NOMO-1 treated with DMSO at 0.1 percent for 48 hours (cell line): Measurements from ENCODE around the gene CEMIP.
A peak's percentile ranks its signal among the peaks of the same experiment; 100 is the strongest.
"Not testable (repeated sequence)": the region's sequence is repeated elsewhere in the genome, so short reads cannot be mapped to it uniquely, and the experiment has no call there.

Experiments used
- DNase-seq: peaks from one replicate; lab custom pipeline; 2025; ENCODE audit not compliant: unreplicated experiment; lab: John Stamatoyannopoulos, UW

The CEMIP gene

DNA sequence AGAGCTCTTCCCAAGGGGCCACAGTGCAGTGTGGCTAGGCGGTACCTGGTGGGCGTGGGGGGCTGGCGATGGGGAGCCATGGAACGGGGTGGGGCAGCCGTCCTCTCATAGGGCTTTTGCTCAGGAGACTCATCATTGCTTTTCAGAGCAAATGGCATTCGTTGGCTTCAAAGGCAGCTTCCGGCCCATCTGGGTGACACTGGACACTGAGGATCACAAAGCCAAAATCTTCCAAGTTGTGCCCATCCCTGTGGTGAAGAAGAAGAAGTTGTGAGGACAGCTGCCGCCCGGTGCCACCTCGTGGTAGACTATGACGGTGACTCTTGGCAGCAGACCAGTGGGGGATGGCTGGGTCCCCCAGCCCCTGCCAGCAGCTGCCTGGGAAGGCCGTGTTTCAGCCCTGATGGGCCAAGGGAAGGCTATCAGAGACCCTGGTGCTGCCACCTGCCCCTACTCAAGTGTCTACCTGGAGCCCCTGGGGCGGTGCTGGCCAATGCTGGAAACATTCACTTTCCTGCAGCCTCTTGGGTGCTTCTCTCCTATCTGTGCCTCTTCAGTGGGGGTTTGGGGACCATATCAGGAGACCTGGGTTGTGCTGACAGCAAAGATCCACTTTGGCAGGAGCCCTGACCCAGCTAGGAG lies 169.6 kb downstream of the CEMIP start:
- DNase-seq, result no peak

DNA sequence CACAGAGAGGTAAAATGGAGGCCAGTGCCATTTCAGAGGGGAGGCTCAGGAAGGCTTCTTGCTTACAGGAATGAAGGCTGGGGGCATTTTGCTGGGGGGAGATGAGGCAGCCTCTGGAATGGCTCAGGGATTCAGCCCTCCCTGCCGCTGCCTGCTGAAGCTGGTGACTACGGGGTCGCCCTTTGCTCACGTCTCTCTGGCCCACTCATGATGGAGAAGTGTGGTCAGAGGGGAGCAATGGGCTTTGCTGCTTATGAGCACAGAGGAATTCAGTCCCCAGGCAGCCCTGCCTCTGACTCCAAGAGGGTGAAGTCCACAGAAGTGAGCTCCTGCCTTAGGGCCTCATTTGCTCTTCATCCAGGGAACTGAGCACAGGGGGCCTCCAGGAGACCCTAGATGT lies 170.6 kb downstream of the CEMIP start:
- no peak for DNase-seq

- DNase-seq, result no peak
Measured at GRCh38 chr15:80950291-80951078, 171.3 kb downstream of the CEMIP start.

GRCh38 chr15:80951941-80952340 lies 172.8 kb downstream of the CEMIP start:
- DNase-seq, result no peak

DNA sequence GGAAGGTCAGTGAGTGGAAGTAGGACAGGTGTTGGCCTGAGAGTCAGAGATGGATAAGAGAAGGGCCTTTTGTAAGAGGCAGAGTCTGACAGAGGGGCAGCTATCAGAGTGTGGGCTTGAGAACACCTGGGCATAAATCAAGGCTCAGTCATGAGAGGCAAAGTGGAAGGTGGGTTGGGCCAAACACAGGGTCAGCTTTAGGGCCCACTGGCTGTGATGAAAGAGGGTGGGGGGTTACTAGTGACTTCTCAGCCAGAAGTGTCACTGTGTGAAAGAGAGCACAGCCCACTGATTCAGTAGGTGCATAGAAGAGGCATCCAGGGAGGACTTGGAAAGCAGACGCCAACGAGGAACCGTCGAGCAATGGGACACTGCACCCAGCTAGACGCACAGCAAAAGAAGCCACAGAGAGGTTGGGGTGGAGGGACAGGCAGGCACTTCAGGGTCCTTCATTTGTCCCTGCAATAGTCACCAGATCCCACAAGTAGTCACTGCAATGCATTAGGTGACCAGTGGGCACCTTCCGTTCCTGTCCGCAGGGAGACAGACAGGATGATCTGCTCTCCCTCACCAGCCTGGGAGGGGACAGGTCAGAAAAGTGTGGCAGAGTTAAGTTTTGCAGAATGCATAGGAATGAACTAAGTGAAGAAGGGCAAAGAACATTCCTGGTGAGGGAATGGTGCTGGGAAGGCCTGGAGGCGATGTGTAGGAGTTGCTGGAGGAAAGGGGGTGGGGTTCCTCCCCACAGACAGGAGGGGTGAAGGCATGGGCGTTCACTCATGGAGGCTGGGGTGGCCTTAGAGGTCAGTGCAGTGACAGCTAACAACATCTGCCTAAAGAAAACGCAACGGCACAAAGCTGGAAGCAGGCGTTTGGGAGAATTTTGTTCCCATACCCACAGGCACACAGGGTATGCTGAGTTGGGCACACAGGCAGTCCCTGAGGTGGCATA lies 174.1 kb downstream of the CEMIP start:
- no peak for DNase-seq

DNA sequence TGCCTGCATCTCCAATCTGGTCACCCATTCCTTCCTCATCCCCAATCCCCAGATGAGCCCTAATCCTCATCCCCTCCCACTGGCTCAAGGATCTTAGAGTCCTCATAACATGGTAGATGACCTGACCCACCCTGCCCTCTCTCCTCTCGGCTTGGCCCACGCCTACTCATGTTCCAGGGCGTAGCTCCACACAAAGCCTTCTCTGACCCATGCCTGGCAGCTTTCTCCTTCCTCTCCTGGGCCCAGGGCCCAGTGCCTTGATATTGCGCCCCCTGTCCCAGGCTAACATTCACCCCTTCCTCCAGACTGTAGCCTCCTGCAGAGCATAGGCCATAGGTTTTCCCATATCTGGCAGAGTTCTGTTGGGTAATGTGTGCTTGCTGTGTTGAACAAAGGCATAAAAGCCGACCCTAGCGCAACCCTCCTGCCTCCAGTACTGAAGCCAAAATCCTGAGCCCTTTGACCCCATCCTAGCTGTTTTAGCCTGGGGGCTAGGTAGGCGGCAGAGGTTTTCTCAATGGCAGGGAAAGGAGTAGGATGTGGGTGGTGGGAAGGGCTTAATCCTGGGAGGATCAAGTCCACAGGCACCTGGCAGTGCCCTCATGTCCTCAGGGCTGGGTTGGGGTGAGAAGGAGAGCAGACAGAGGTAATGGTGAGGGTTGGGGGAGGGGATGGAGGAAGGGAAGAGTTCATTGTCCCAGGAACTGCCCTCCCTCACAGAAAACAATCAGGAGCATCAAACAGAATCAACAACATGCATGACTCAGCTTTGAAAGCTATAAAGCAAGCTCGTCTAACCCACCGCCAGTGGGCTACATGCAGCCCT lies 175.0 kb downstream of the CEMIP start:
- DNase-seq, result no peak

- peak; percentile 38 for DNase-seq
Measured at GRCh38 chr15:80955571-80956452, 176.6 kb downstream of the CEMIP start.

GRCh38 chr15:80957556-80957955 lies 178.4 kb downstream of the CEMIP start:
- no peak for DNase-seq

DNA sequence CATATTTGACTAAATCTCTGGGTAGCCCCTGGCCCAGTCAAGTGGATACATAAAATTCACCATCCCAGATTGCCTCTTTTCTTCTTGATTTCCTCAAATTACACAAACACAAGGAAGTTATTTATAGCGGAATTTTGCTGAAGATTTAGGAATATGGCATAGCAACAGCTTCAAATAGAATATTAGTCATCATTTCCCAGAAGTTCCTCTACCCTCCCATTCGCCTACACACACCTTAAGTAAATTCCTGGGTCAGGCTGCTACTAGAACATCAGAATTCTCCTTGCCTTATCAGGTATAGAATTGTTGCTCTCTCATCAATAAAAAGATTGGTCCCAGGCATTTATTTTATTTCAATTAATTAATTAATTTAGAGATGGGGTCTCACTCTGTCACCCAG lies 178.8 kb downstream of the CEMIP start:
- DNase-seq, result no peak

GRCh38 chr15:80958818-80959495 lies 179.8 kb downstream of the CEMIP start:
- no peak for DNase-seq

DNA sequence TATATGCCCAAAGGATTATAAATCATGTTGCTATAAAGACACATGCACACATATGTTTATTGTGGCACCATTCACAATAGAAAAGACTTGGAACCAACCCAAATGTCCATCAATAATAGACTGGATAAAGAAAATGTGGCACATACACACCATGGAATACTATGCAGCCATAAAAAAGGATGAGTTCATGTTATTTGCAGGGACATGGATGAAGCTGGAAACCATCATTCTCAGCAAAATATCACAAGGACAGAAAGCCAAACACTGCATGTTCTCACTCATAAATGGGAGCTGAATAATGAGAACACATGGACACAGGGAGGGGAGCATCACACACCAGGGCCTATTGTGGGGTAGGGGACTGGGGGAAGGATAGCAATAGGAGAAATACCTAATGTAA lies 186.3 kb downstream of the CEMIP start:
- DNase-seq, result not testable (repeated sequence)

DNA sequence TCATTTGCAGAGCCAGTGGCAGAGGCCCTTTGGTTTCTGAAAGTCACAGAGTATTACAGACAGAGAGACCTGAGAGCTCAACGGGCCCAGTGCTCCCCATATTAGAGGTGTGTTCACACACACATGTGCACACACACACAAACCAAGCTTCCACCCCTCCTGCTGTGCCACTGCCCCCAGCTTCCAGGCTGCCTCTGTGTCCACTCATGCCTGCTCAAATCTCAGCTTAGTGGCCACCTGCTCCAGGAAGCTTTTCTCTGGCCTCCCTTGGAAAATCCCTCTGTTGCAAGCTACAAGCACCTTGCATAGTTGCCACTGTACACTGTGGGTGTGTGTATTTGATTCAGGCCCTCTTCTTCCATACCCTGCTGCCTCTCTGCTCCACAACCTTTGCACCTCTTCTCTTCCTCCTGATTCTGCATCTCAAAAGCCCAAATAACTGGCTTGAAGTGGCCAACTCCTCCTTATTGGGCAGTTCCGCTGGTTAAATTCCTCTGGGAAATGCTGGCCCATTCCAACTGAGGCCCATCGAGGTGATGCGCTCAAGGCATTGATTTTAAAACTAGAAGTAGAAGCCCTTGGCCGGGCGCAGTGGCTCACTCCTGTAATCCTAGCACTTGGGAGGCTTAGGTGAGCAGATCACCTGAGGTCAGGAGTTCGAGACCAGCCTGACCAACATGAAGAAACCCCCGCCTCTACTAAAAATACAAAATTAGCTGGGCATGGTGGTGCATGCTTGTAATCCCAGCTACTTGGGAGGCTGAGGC lies 187.4 kb downstream of the CEMIP start:
- no peak for DNase-seq

DNA sequence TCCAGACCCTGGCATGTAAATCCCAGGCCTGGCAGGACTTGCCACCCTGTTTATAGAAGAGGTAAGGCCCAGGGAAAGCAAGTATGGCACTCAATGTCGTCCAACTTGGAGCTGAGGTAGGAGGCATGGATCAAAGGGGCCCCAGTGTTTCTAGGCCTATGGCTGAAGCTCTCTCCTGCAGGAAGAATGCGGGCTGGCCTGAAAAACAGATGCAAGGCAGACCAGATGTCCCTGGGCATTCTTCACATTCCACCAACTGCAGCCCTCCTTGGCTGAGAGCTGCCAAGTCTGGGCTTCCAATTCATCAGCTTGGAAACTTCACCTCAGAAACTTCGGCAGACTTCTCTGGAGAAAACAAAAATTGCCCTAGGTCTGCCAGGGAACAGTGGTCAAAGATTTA lies 188.3 kb downstream of the CEMIP start:
- no peak for DNase-seq

GRCh38 chr15:80967991-80968510 lies 188.9 kb downstream of the CEMIP start:
- no peak for DNase-seq

DNA sequence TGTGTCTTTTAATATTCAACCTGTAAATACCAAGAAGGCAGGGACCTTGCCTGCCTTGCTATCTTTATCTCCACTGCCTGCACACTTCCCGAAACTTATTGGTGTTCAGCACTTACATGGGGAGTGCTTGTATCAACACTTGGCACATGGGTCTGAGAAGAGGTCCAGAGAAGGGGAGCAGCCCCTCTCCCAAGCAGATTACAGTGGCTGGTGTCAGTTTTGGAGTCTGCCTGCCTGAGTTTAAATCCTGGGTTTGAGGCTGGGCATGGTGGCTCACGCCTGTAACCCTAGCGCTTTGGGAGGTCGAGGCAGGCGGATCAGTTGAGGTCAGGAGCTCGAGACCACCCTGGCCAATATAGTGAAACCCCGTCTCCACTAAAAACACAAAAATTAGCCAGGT lies 190.1 kb downstream of the CEMIP start:
- DNase-seq, result no peak

DNA sequence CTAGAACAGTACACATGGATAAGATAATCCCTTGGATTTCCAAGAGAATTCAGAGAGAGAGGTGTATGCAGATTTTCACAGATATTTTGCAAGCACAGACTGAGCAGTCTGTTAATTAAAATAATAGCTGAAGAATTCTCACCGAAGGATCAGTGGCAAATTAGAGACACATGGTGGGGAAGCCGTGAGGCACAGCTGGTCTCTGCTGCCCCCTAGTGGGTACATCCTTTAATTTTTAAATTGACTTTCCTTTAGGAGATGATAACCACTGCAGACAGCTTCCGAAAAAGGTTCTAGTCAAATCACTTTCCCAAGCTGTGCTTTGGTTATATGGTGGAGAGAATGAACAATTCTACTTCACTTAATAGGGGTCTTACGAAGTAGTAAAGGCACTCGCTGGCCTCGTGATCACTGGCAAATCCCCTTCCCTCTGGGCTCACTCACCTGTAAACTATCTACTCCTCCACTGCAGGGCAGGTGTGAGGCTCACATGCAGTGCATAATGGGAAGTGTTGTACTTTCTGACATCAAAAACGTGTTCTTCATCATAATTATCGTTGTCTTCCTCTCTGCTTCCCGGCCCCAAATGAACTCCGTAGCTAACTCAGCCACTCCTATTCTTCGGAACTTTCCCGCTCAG lies 191.0 kb downstream of the CEMIP start:
- DNase-seq, result peak; percentile 62

DNA sequence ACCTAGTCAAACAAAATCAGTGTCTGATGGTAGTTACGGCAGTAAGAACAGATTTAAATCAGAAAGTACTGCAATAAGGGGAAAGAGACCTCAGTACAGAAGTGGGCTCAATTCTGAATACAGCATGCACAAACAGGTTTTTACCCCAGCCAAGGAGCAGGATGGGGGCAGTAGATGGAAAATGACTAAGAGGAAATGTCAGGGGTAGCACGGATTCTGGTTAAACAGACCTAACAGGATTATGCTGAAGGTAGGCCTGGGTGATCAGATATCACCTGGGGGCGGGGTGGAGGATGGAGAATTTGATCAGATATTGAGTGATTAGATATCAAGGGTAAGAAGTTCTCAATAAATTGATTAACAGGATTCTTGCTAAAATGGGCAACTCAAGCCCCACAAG lies 191.5 kb downstream of the CEMIP start:
- DNase-seq, result no peak

- no peak for DNase-seq
Measured at GRCh38 chr15:80971143-80971542, 192.0 kb downstream of the CEMIP start.
